ENCODE results near the gene MCM3. TPM values are rescaled to one million over a fixed set of nuclear protein-coding genes. Genes with fewer than 3 reads are reported as not detected.

MCM3 gene
- total RNA-seq, 1 donor from 2014 or later = 71.4 TPM

GRCh38 chr6:52233005-52233404, 51.5 kb downstream of the MCM3 start:
- Mint-ChIP-seq H3K27me3 (ENCODE audit: low read depth) (peaks cover 21% of the 10 kb centered on the region), H3K4me3 (no peak overlapping the region), H3K9me3 (no peaks in the 10 kb centered on the region), H3K27ac (no peak overlapping the region), H3K36me3 (no peaks in the 10 kb centered on the region), H3K4me1 (peaks cover 20% of the 10 kb centered on the region)
- TF ChIP-seq CTCF (IDR thresholded peaks at IDR 0.05; ENCODE audit: unreplicated experiment) = no peak
- no peak for DNase-seq (ENCODE audit: low spot score in 2 of 2, unreplicated experiment in 2 of 2)

GRCh38 chr6:52231406-52232127, 53.0 kb downstream of the MCM3 start:
- no peak for TF ChIP-seq CTCF (IDR thresholded peaks at IDR 0.05; ENCODE audit: unreplicated experiment)
- Mint-ChIP-seq H3K9me3 (no peaks in the 10 kb centered on the region), H3K4me3 (no peak overlapping the region), H3K27ac (no peak overlapping the region), H3K27me3 (ENCODE audit: low read depth) (peaks cover 12% of the 10 kb centered on the region), H3K36me3 (no peaks in the 10 kb centered on the region), H3K4me1 (peaks cover 30% of the 10 kb centered on the region)
- DNase-seq (ENCODE audit: low spot score in 2 of 2, unreplicated experiment in 2 of 2) = no peak

- Mint-ChIP-seq H3K4me1 (peaks cover 30% of the 10 kb centered on the region), H3K9me3 (no peaks in the 10 kb centered on the region), H3K4me3 (no peak overlapping the region), H3K27ac (no peak overlapping the region), H3K27me3 (ENCODE audit: low read depth) (peaks cover 4% of the 10 kb centered on the region), H3K36me3 (no peaks in the 10 kb centered on the region)
- no peak for TF ChIP-seq CTCF (IDR thresholded peaks at IDR 0.05; ENCODE audit: unreplicated experiment)
- no peak for DNase-seq (ENCODE audit: low spot score in 2 of 2, unreplicated experiment in 2 of 2)
These were observed 53.9 kb downstream of the MCM3 start for GRCh38 chr6:52230685-52231084.

- Mint-ChIP-seq H3K36me3 (no peaks in the 10 kb centered on the region), H3K9me3 (no peaks in the 10 kb centered on the region), H3K27ac (peak overlapping the region; percentile 93), H3K4me1 (peaks cover 13% of the 10 kb centered on the region), H3K27me3 (ENCODE audit: low read depth) (peaks cover 24% of the 10 kb centered on the region), H3K4me3 (no peak overlapping the region)
- no peak for DNase-seq (ENCODE audit: low spot score in 2 of 2, unreplicated experiment in 2 of 2)
- no peak for TF ChIP-seq CTCF (IDR thresholded peaks at IDR 0.05; ENCODE audit: unreplicated experiment)
These were observed 57.0 kb downstream of the MCM3 start for GRCh38 chr6:52227495-52227894.

- Mint-ChIP-seq H3K27ac (no peak overlapping the region), H3K36me3 (no peaks in the 10 kb centered on the region), H3K9me3 (no peaks in the 10 kb centered on the region), H3K27me3 (ENCODE audit: low read depth) (peaks cover 38% of the 10 kb centered on the region), H3K4me3 (no peak overlapping the region), H3K4me1 (no peaks in the 10 kb centered on the region)
- TF ChIP-seq CTCF (IDR thresholded peaks at IDR 0.05; ENCODE audit: unreplicated experiment) = no peak
- no peak for DNase-seq (ENCODE audit: low spot score in 2 of 2, unreplicated experiment in 2 of 2)
These were observed 63.2 kb downstream of the MCM3 start for GRCh38 chr6:52221302-52221701.
